Measurements from ENCODE around the gene PLLP. TPM values are rescaled to one million over a fixed set of nuclear protein-coding genes. Genes with fewer than 3 reads are reported as not detected.

The PLLP gene
- total RNA-seq, 1 experiment from 2014 or later: 2.8 TPM

DNA sequence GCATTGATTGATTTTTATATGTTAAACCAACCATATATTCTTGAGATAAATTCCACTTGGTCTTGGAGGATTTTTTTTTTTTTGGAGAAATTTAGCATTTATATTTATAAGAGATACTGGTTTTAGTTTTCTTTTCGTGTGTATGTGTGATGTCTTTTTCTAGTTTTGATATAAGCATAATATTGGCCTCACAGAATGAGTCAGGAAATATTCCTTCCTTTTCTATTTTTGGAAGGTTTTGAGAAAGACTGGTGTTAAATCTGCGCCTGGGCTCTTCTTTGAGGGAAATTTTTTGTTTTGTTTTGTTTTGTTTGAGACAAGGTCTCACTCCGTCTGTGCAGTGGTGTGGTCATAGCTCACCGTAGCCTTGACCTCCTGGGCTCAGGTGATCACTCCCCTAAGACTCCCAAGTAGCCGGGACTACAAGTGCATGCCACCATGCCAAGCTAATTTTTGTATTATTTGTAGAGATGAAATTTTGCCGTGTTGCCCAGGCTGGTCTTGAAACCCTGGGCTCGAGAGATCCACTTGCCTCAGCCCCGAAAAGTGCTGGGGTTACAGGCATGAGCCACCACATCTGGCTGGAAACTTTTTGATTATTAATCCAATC is 45.4 kb upstream of the PLLP start:
- ChIA-PET CTCF (no interaction called here), POLR2A (ENCODE audit: unreplicated experiment) (no interaction called here)
- no peaks in the 10 kb centered on the region for H3K79me2 ChIP-seq (ENCODE audit: low read depth)
- no peak overlapping the region for H3K27ac ChIP-seq
- H3K27me3 ChIP-seq (ENCODE audit: insufficient read depth, low read depth): no peaks in the 10 kb centered on the region
- no TSS peak for BruUV-seq (replicated peaks)
- peaks cover 3% of the 10 kb centered on the region; the same call in 1 of the 2 replicates for H3K9me2 ChIP-seq (ENCODE audit: insufficient read depth)
- intact Hi-C loops (cut with micrococcal nuclease; ENCODE audit: unreplicated experiment): no loop called here
- no peak for TF ChIP-seq EZH2 (IDR thresholded peaks at IDR 0.05; ENCODE audit: low read depth)
- TF ChIP-seq, protein P1, sequence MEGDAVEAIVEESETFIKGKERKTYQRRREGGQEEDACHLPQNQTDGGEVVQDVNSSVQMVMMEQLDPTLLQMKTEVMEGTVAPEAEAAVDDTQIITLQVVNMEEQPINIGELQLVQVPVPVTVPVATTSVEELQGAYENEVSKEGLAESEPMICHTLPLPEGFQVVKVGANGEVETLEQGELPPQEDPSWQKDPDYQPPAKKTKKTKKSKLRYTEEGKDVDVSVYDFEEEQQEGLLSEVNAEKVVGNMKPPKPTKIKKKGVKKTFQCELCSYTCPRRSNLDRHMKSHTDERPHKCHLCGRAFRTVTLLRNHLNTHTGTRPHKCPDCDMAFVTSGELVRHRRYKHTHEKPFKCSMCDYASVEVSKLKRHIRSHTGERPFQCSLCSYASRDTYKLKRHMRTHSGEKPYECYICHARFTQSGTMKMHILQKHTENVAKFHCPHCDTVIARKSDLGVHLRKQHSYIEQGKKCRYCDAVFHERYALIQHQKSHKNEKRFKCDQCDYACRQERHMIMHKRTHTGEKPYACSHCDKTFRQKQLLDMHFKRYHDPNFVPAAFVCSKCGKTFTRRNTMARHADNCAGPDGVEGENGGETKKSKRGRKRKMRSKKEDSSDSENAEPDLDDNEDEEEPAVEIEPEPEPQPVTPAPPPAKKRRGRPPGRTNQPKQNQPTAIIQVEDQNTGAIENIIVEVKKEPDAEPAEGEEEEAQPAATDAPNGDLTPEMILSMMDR (conservative IDR thresholded peaks at IDR 0.05): no peak
- no peak overlapping the region for H3K4me3 ChIP-seq
- no peak overlapping the region for H2AFZ ChIP-seq
- DNase-seq: no peak
- no peaks in the 10 kb centered on the region for H4K20me1 ChIP-seq (ENCODE audit: insufficient read depth)
- H3K9me3 ChIP-seq (ENCODE audit: insufficient read depth, low read depth): no peaks in the 10 kb centered on the region; the same call in 1 of the 2 replicates
- peaks cover 6% of the 10 kb centered on the region for H3K4me1 ChIP-seq (replicated peaks; ENCODE audit: insufficient read depth)
- 0 out of 2 replicates have a peak, but pooled peaks cover 5% of the 10 kb centered on the region for H3F3A ChIP-seq (ENCODE audit: insufficient read depth, low read depth)
- no peaks in the 10 kb centered on the region for H3K36me3 ChIP-seq (ENCODE audit: low read depth)
- H3K4me2 ChIP-seq: no peak overlapping the region

DNA sequence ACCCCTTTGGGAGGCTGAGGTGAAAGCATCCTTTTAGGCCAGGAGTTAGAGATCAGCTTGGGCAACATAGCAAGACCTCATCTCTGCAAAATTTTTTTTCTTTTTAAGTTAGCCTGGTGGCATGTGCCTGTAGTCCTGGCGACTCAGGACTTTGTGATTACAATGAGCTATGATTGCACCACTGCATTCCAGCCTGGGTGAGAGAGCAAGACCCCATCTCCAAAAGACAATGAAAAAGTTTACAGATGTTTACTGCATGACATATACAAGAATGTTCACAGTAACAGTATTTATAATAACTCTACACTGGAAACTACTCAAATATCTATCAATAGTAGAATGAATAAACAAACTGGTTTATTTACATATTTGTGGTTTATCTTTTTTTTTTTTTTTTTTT is 41.0 kb upstream of the PLLP start:
- Histone ChIP-seq H3K9me3 (ENCODE audit: insufficient read depth, low read depth) (no peaks in the 10 kb centered on the region), H3K27ac (no peak overlapping the region), H3K79me2 (ENCODE audit: low read depth) (no peaks in the 10 kb centered on the region), H3K36me3 (ENCODE audit: low read depth) (no peaks in the 10 kb centered on the region), H3K4me3 (no peak overlapping the region), H3F3A (ENCODE audit: insufficient read depth, low read depth) (0 out of 2 replicates have a peak, but pooled peaks cover 9% of the 10 kb centered on the region), H3K4me1 (replicated peaks; ENCODE audit: insufficient read depth) (peaks cover 6% of the 10 kb centered on the region), H3K4me2 (no peak overlapping the region), H3K9me2 (ENCODE audit: insufficient read depth) (peaks cover 3% of the 10 kb centered on the region; the same call in 1 of the 2 replicates), H3K27me3 (ENCODE audit: insufficient read depth, low read depth) (no peaks in the 10 kb centered on the region), H2AFZ (no peak overlapping the region), H4K20me1 (ENCODE audit: insufficient read depth) (no peaks in the 10 kb centered on the region)
- TF ChIP-seq EZH2 (IDR thresholded peaks at IDR 0.05; ENCODE audit: low read depth): no peak
- TF ChIP-seq, protein P1 (conservative IDR thresholded peaks at IDR 0.05): no peak
- no TSS peak for BruUV-seq (replicated peaks)
- peak in 1 of 2 experiments; percentile 68 for DNase-seq
- POLR2A ChIA-PET (ENCODE audit: unreplicated experiment): no interaction called here
- intact Hi-C loops (cut with micrococcal nuclease; ENCODE audit: unreplicated experiment): no loop called here
- CTCF ChIA-PET: no interaction called here

DNA sequence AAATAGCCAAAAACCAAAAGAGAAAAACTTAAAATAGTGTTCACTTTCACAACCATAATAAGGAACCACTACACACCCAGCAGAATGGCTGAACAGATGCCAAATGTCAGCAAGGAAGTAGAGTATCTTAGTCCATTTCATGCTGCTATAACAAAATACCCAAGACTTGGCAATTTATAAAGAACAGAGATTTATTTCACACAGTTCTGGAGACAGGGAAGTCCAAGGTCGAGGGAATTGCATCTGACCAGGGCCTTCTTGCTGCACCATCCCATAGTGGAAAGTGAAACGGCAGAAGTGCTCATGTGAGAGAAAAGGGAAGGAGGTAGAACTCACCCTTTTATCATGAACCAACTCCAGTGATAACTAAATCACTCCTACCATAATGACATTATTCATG is 40.3 kb upstream of the PLLP start:
- intact Hi-C loops (cut with micrococcal nuclease; ENCODE audit: unreplicated experiment): no loop called here
- no peak for TF ChIP-seq EZH2 (IDR thresholded peaks at IDR 0.05; ENCODE audit: low read depth)
- TF ChIP-seq, protein P1 (conservative IDR thresholded peaks at IDR 0.05): no peak
- H3K4me1 ChIP-seq (replicated peaks; ENCODE audit: insufficient read depth): peaks cover 6% of the 10 kb centered on the region
- CTCF ChIA-PET: no interaction called here
- no peak overlapping the region for H3K4me2 ChIP-seq
- H3K9me3 ChIP-seq (ENCODE audit: insufficient read depth, low read depth): no peaks in the 10 kb centered on the region
- 0 out of 2 replicates have a peak, but pooled peaks cover 9% of the 10 kb centered on the region for H3F3A ChIP-seq (ENCODE audit: insufficient read depth, low read depth)
- H3K27me3 ChIP-seq (ENCODE audit: insufficient read depth, low read depth): no peaks in the 10 kb centered on the region
- H3K27ac ChIP-seq: no peak overlapping the region
- no peak overlapping the region for H3K4me3 ChIP-seq
- no peak overlapping the region for H2AFZ ChIP-seq
- POLR2A ChIA-PET (ENCODE audit: unreplicated experiment): no interaction called here
- no peaks in the 10 kb centered on the region for H4K20me1 ChIP-seq (ENCODE audit: insufficient read depth)
- no peak for DNase-seq
- no TSS peak for BruUV-seq (replicated peaks)
- H3K36me3 ChIP-seq (ENCODE audit: low read depth): no peaks in the 10 kb centered on the region
- peaks cover 3% of the 10 kb centered on the region; the same call in 1 of the 2 replicates for H3K9me2 ChIP-seq (ENCODE audit: insufficient read depth)
- H3K79me2 ChIP-seq (ENCODE audit: low read depth): no peaks in the 10 kb centered on the region
